Measurements from ENCODE around the gene SDCCAG8.

The SDCCAG8 gene

GRCh38 chr1:243469497-243469896 is 213.7 kb downstream of the SDCCAG8 start:
- Histone ChIP-seq H3K4me3 (ENCODE audit: low read depth, low read length) (no peak overlapping the region), H3K9me3 (ENCODE audit: control insufficient read depth, insufficient read depth, low read depth, low read length) (no peaks in the 10 kb centered on the region), H3K36me3 (ENCODE audit: control insufficient read depth in 2 of 2, insufficient read depth in 1 of 2, low read length in 2 of 2) (no peaks in the 10 kb centered on the region), H3K4me1 (ENCODE audit: control insufficient read depth, insufficient read depth, low read length) (no peaks in the 10 kb centered on the region), H3K27ac (ENCODE audit: extremely low read depth, low read depth, low read length) (no peak overlapping the region)
- TF ChIP-seq ZNF785 (tag by site-specific recombination; IDR thresholded peaks at IDR 0.05) (no peak), ZSCAN23 (tag by site-specific recombination; IDR thresholded peaks at IDR 0.05) (no peak), ZNF341 (tag by site-specific recombination; IDR thresholded peaks at IDR 0.05; ENCODE audit: low read depth) (no peak), ZNF623 (tag by site-specific recombination; IDR thresholded peaks at IDR 0.05) (no peak), ZNF585B (tag by site-specific recombination; IDR thresholded peaks at IDR 0.05) (no peak), ZSCAN30 (tag by site-specific recombination; IDR thresholded peaks at IDR 0.05) (no peak), ZFP37 (tag by site-specific recombination; IDR thresholded peaks at IDR 0.05) (no peak), ZNF473 (tag by site-specific recombination; IDR thresholded peaks at IDR 0.05) (no peak), ZFHX2 (tag by site-specific recombination; conservative IDR thresholded peaks at IDR 0.05) (no peak), ZEB2 (tag by site-specific recombination; IDR thresholded peaks at IDR 0.05) (no peak), ZSCAN16 (tag by site-specific recombination; IDR thresholded peaks at IDR 0.05) (no peak)
- TF ChIP-seq, protein P1, sequence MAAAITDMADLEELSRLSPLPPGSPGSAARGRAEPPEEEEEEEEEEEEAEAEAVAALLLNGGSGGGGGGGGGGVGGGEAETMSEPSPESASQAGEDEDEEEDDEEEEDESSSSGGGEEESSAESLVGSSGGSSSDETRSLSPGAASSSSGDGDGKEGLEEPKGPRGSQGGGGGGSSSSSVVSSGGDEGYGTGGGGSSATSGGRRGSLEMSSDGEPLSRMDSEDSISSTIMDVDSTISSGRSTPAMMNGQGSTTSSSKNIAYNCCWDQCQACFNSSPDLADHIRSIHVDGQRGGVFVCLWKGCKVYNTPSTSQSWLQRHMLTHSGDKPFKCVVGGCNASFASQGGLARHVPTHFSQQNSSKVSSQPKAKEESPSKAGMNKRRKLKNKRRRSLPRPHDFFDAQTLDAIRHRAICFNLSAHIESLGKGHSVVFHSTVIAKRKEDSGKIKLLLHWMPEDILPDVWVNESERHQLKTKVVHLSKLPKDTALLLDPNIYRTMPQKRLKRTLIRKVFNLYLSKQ (tag by site-specific recombination; IDR thresholded peaks at IDR 0.05; ENCODE audit: borderline replicate concordance), result no peak
- ChIA-PET POLR2A (no interaction called here), CTCF (interaction anchor here (1.5 kb wide), 1 partner anchor 830 kb away, joined by 4 read pairs; no protein-coding TSS in a partner anchor)

GRCh38 chr1:243470502-243470901 is 214.7 kb downstream of the SDCCAG8 start:
- POLR2A ChIA-PET, result no interaction called here
- Histone ChIP-seq H3K36me3 (ENCODE audit: control insufficient read depth in 2 of 2, insufficient read depth in 1 of 2, low read length in 2 of 2) (no peaks in the 10 kb centered on the region), H3K9me3 (ENCODE audit: control insufficient read depth, insufficient read depth, low read depth, low read length) (no peaks in the 10 kb centered on the region), H3K4me3 (ENCODE audit: low read depth, low read length) (no peak overlapping the region), H3K27ac (ENCODE audit: extremely low read depth, low read depth, low read length) (no peak overlapping the region), H3K4me1 (ENCODE audit: control insufficient read depth, insufficient read depth, low read length) (no peaks in the 10 kb centered on the region)
- CTCF ChIA-PET, result interaction anchor here (0.6 kb wide), 1 partner anchor 469 kb away, joined by 3 read pairs; no protein-coding TSS in a partner anchor
- TF ChIP-seq, protein P2, sequence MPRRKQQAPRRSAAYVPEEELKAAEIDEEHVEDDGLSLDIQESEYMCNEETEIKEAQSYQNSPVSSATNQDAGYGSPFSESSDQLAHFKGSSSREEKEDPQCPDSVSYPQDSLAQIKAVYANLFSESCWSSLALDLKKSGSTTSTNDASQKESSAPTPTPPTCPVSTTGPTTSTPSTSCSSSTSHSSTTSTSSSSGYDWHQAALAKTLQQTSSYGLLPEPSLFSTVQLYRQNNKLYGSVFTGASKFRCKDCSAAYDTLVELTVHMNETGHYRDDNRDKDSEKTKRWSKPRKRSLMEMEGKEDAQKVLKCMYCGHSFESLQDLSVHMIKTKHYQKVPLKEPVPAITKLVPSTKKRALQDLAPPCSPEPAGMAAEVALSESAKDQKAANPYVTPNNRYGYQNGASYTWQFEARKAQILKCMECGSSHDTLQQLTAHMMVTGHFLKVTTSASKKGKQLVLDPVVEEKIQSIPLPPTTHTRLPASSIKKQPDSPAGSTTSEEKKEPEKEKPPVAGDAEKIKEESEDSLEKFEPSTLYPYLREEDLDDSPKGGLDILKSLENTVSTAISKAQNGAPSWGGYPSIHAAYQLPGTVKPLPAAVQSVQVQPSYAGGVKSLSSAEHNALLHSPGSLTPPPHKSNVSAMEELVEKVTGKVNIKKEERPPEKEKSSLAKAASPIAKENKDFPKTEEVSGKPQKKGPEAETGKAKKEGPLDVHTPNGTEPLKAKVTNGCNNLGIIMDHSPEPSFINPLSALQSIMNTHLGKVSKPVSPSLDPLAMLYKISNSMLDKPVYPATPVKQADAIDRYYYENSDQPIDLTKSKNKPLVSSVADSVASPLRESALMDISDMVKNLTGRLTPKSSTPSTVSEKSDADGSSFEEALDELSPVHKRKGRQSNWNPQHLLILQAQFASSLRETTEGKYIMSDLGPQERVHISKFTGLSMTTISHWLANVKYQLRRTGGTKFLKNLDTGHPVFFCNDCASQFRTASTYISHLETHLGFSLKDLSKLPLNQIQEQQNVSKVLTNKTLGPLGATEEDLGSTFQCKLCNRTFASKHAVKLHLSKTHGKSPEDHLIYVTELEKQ (tag by site-specific recombination; IDR thresholded peaks at IDR 0.05; ENCODE audit: borderline replicate concordance), result no peak
- TF ChIP-seq ZNF513 (tag by site-specific recombination; IDR thresholded peaks at IDR 0.05) (no peak), ZBTB48 (tag by site-specific recombination; IDR thresholded peaks at IDR 0.05) (no peak), ZNF423 (tag by site-specific recombination; IDR thresholded peaks at IDR 0.05) (no peak), ZNF335 (tag by site-specific recombination; conservative IDR thresholded peaks at IDR 0.05) (no peak), GLI2 (tag by site-specific recombination; IDR thresholded peaks at IDR 0.05; ENCODE audit: borderline replicate concordance, low read depth) (no peak), REPIN1 (tag by site-specific recombination; IDR thresholded peaks at IDR 0.05; ENCODE audit: low read depth) (no peak), ZNF416 (tag by site-specific recombination; IDR thresholded peaks at IDR 0.05) (no peak), ZFP69B (tag by site-specific recombination; IDR thresholded peaks at IDR 0.05) (no peak), OVOL3 (tag by site-specific recombination; IDR thresholded peaks at IDR 0.05) (no peak), ZSCAN16 (tag by site-specific recombination; IDR thresholded peaks at IDR 0.05) (no peak), ZNF221 (tag by site-specific recombination; IDR thresholded peaks at IDR 0.05; ENCODE audit: borderline replicate concordance) (no peak), ZNF555 (tag by site-specific recombination; conservative IDR thresholded peaks at IDR 0.05) (no peak)
- TF ChIP-seq, protein P3, sequence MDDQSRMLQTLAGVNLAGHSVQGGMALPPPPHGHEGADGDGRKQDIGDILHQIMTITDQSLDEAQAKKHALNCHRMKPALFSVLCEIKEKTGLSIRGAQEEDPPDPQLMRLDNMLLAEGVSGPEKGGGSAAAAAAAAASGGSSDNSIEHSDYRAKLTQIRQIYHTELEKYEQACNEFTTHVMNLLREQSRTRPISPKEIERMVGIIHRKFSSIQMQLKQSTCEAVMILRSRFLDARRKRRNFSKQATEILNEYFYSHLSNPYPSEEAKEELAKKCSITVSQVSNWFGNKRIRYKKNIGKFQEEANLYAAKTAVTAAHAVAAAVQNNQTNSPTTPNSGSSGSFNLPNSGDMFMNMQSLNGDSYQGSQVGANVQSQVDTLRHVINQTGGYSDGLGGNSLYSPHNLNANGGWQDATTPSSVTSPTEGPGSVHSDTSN (CRISPR knock-in tag; IDR thresholded peaks at IDR 0.05), result no peak
- TF ChIP-seq, protein P4, sequence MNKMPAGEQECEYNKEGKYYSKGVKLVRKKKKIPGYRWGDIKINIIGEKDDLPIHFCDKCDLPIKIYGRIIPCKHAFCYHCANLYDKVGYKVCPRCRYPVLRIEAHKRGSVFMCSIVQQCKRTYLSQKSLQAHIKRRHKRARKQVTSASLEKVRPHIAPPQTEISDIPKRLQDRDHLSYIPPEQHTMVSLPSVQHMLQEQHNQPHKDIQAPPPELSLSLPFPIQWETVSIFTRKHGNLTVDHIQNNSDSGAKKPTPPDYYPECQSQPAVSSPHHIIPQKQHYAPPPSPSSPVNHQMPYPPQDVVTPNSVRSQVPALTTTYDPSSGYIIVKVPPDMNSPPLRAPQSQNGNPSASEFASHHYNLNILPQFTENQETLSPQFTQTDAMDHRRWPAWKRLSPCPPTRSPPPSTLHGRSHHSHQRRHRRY (tag by site-specific recombination; IDR thresholded peaks at IDR 0.05), result no peak
- TF ChIP-seq, protein P5, sequence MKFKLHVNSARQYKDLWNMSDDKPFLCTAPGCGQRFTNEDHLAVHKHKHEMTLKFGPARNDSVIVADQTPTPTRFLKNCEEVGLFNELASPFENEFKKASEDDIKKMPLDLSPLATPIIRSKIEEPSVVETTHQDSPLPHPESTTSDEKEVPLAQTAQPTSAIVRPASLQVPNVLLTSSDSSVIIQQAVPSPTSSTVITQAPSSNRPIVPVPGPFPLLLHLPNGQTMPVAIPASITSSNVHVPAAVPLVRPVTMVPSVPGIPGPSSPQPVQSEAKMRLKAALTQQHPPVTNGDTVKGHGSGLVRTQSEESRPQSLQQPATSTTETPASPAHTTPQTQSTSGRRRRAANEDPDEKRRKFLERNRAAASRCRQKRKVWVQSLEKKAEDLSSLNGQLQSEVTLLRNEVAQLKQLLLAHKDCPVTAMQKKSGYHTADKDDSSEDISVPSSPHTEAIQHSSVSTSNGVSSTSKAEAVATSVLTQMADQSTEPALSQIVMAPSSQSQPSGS (tag by site-specific recombination; IDR thresholded peaks at IDR 0.05; ENCODE audit: low read depth), result no peak

Data from HEK293 (cell line).